ENCODE results near the gene MED13L. TPM values are rescaled to one million over a fixed set of nuclear protein-coding genes. Genes with fewer than 3 reads are reported as not detected.

Gene MED13L
- total RNA-seq, 2 experiments from 2014 or later, result 112 to 120 TPM

- ATAC-seq (ENCODE audit: low read depth), result no peak
- DNase-seq, result no peak
- H3K4me3 Mint-ChIP-seq, result no peak overlapping the region
- H3K27ac Mint-ChIP-seq, result no peak overlapping the region
- POLR2A ChIA-PET, result no interaction called here
- no peaks in the 10 kb centered on the region for H3K4me1 Mint-ChIP-seq
- H3K27me3 Mint-ChIP-seq, result peaks cover 26% of the 10 kb centered on the region
- H3K9me3 Mint-ChIP-seq, result no peaks in the 10 kb centered on the region
- no peaks in the 10 kb centered on the region for H3K36me3 Mint-ChIP-seq
Observed at GRCh38 chr12:115932066-115932465, 345.4 kb downstream of the MED13L start.

GRCh38 chr12:115930336-115930735 lies 347.2 kb downstream of the MED13L start:
- H3K9me3 Mint-ChIP-seq, result no peaks in the 10 kb centered on the region
- POLR2A ChIA-PET, result no interaction called here
- H3K27me3 Mint-ChIP-seq, result peaks cover 26% of the 10 kb centered on the region
- no peak overlapping the region for H3K4me3 Mint-ChIP-seq
- no peak for DNase-seq
- no peak overlapping the region for H3K27ac Mint-ChIP-seq
- no peaks in the 10 kb centered on the region for H3K4me1 Mint-ChIP-seq
- no peak for ATAC-seq (ENCODE audit: low read depth)
- H3K36me3 Mint-ChIP-seq, result no peaks in the 10 kb centered on the region

GRCh38 chr12:115926037-115926670 lies 351.3 kb downstream of the MED13L start:
- peaks cover 25% of the 10 kb centered on the region for H3K27me3 Mint-ChIP-seq
- peaks cover 6% of the 10 kb centered on the region for H3K9me3 Mint-ChIP-seq
- DNase-seq (no peak), ATAC-seq (ENCODE audit: low read depth) (no peak)
- no peaks in the 10 kb centered on the region for H3K4me1 Mint-ChIP-seq
- POLR2A ChIA-PET, result interaction anchor here (0.6 kb wide), 1 partner anchor 1281 kb away, joined by 3 read pairs; no protein-coding TSS in a partner anchor
- no peak overlapping the region for H3K4me3 Mint-ChIP-seq
- H3K27ac Mint-ChIP-seq, result no peak overlapping the region
- no peaks in the 10 kb centered on the region for H3K36me3 Mint-ChIP-seq

GRCh38 chr12:115923851-115924250 lies 353.6 kb downstream of the MED13L start:
- POLR2A ChIA-PET, result no interaction called here
- no peak overlapping the region for H3K27ac Mint-ChIP-seq

GRCh38 chr12:115922952-115923564 lies 354.4 kb downstream of the MED13L start:
- H3K9me3 Mint-ChIP-seq, result peaks cover 6% of the 10 kb centered on the region
- DNase-seq (no peak), ATAC-seq (ENCODE audit: low read depth) (no peak)
- H3K4me1 Mint-ChIP-seq, result no peaks in the 10 kb centered on the region
- H3K4me3 Mint-ChIP-seq, result no peak overlapping the region
- POLR2A ChIA-PET, result no interaction called here
- H3K27me3 Mint-ChIP-seq, result peaks cover 19% of the 10 kb centered on the region
- no peak overlapping the region for H3K27ac Mint-ChIP-seq
- H3K36me3 Mint-ChIP-seq, result no peaks in the 10 kb centered on the region

More at GRCh38 chr12:115923851-115924250, 353.6 kb downstream of the MED13L start:
- H3K4me1 Mint-ChIP-seq, result no peaks in the 10 kb centered on the region
- H3K36me3 Mint-ChIP-seq, result no peaks in the 10 kb centered on the region
- DNase-seq (no peak), ATAC-seq (ENCODE audit: low read depth) (no peak)
- peaks cover 19% of the 10 kb centered on the region for H3K27me3 Mint-ChIP-seq
- no peak overlapping the region for H3K4me3 Mint-ChIP-seq
- peaks cover 6% of the 10 kb centered on the region for H3K9me3 Mint-ChIP-seq

GRCh38 chr12:115920395-115921183 lies 356.9 kb downstream of the MED13L start:
- Mint-ChIP-seq H3K4me1 (peaks cover 1% of the 10 kb centered on the region), H3K27ac (no peak overlapping the region), H3K36me3 (no peaks in the 10 kb centered on the region), H3K4me3 (no peak overlapping the region), H3K9me3 (peaks cover 6% of the 10 kb centered on the region), H3K27me3 (peaks cover 32% of the 10 kb centered on the region)
- ATAC-seq (ENCODE audit: low read depth) (no peak), DNase-seq (no peak)
- POLR2A ChIA-PET, result no interaction called here

- no peaks in the 10 kb centered on the region for H3K36me3 Mint-ChIP-seq
- no peak for DNase-seq
- no peak overlapping the region for H3K4me3 Mint-ChIP-seq
- H3K9me3 Mint-ChIP-seq, result peaks cover 6% of the 10 kb centered on the region
- H3K27ac Mint-ChIP-seq, result no peak overlapping the region
- H3K4me1 Mint-ChIP-seq, result peaks cover 1% of the 10 kb centered on the region
- POLR2A ChIA-PET, result no interaction called here
- H3K27me3 Mint-ChIP-seq, result peaks cover 28% of the 10 kb centered on the region
- no peak for ATAC-seq (ENCODE audit: low read depth)
Observed at GRCh38 chr12:115918763-115919162, 358.7 kb downstream of the MED13L start.

- Mint-ChIP-seq H3K27ac (no peak overlapping the region), H3K4me1 (peaks cover 1% of the 10 kb centered on the region), H3K27me3 (peaks cover 34% of the 10 kb centered on the region), H3K4me3 (no peak overlapping the region), H3K36me3 (no peaks in the 10 kb centered on the region), H3K9me3 (peaks cover 1% of the 10 kb centered on the region)
- peak; percentile 65 for ATAC-seq (ENCODE audit: low read depth)
- peak; percentile 83 for DNase-seq
- POLR2A ChIA-PET, result no interaction called here
Observed at GRCh38 chr12:115916910-115917668, 360.4 kb downstream of the MED13L start.

GRCh38 chr12:115914122-115914521 lies 363.4 kb downstream of the MED13L start:
- ATAC-seq (ENCODE audit: low read depth), result no peak
- Mint-ChIP-seq H3K27ac (no peak overlapping the region), H3K27me3 (peaks cover 30% of the 10 kb centered on the region), H3K9me3 (no peaks in the 10 kb centered on the region), H3K36me3 (no peaks in the 10 kb centered on the region), H3K4me3 (no peak overlapping the region), H3K4me1 (peaks cover 1% of the 10 kb centered on the region)
- DNase-seq, result no peak
- POLR2A ChIA-PET, result no interaction called here

GRCh38 chr12:115912440-115912839 lies 365.1 kb downstream of the MED13L start:
- Mint-ChIP-seq H3K4me1 (peaks cover 1% of the 10 kb centered on the region), H3K36me3 (no peaks in the 10 kb centered on the region), H3K4me3 (no peak overlapping the region), H3K27me3 (peaks cover 19% of the 10 kb centered on the region), H3K27ac (no peak overlapping the region), H3K9me3 (no peaks in the 10 kb centered on the region)
- POLR2A ChIA-PET, result no interaction called here
- ATAC-seq (ENCODE audit: low read depth) (no peak), DNase-seq (no peak)

GRCh38 chr12:115911360-115911759 lies 366.1 kb downstream of the MED13L start:
- H3K4me3 Mint-ChIP-seq, result no peak overlapping the region
- POLR2A ChIA-PET, result interaction anchor here (0.6 kb wide), 1 partner anchor 710 kb away, joined by 3 read pairs; no protein-coding TSS in a partner anchor
- no peak for ATAC-seq (ENCODE audit: low read depth)
- peaks cover 15% of the 10 kb centered on the region for H3K27me3 Mint-ChIP-seq
- H3K36me3 Mint-ChIP-seq, result no peaks in the 10 kb centered on the region
- no peaks in the 10 kb centered on the region for H3K9me3 Mint-ChIP-seq
- no peaks in the 10 kb centered on the region for H3K4me1 Mint-ChIP-seq
- DNase-seq, result no peak
- no peak overlapping the region for H3K27ac Mint-ChIP-seq

- H3K4me3 Mint-ChIP-seq, result no peak overlapping the region
- DNase-seq (no peak), ATAC-seq (ENCODE audit: low read depth) (no peak)
- H3K27me3 Mint-ChIP-seq, result peaks cover 12% of the 10 kb centered on the region
- no peaks in the 10 kb centered on the region for H3K36me3 Mint-ChIP-seq
- H3K4me1 Mint-ChIP-seq, result no peaks in the 10 kb centered on the region
- POLR2A ChIA-PET, result no interaction called here
- no peak overlapping the region for H3K27ac Mint-ChIP-seq
- no peaks in the 10 kb centered on the region for H3K9me3 Mint-ChIP-seq
Observed at GRCh38 chr12:115910057-115910456, 367.4 kb downstream of the MED13L start.
